SU-DHL-6 (cell line): ENCODE measurements around the gene PLCB1.

Experiments
- CTCF ChIP-seq: fragments of 200-600 bp; sonication (generic); IDR thresholded peaks from one replicate; pipeline ENCODE4 v1.5.1; 2017; ENCODE audit warnings: antibody characterized with exemption, mild to moderate bottlenecking, low read length, moderate library complexity; ENCODE audit not compliant: insufficient read depth, poor library complexity, severe bottlenecking
- EZH2phosphoT487 ChIP-seq: fragments of 200-600 bp; sonication (generic), shearing (Covaris generic); conservative IDR thresholded peaks from 2 replicates; pipeline ENCODE4 v1.6.1; 2018; ENCODE audit warnings: mild to moderate bottlenecking, antibody characterized with exemption, low read length, moderate library complexity, mixed read lengths

GRCh38 chr20:8858181-8858787 lies 726.2 kb downstream of the PLCB1 start:
- TF ChIP-seq CTCF (no peak), EZH2phosphoT487 (no peak)
